Uterus (tissue), 2 donors: ENCODE results near the gene TNFRSF9.

ENCODE experiments used
- POLR2A ChIP-seq, 2 donors: fragments of 450-650 bp; IDR thresholded peaks; one replicate each; pipeline ENCODE4 v1.6.1; 2016; ENCODE audit warnings: antibody characterized with exemption in 2 of 2, mild to moderate bottlenecking in 1 of 2, moderate library complexity in 1 of 2
- TF ChIP-seq, protein P1 (sequence below), 4 experiments: fragments of 200-600 bp in 2 of 4; fragments of 450-650 bp in 2 of 4; sonication (generic) in 2 of 4; IDR thresholded peaks; one replicate each; pipeline ENCODE4 v1.5.1; 2016 to 2019; ENCODE audit warnings: antibody characterized with exemption in 4 of 4, mild to moderate bottlenecking in 2 of 4, moderate library complexity in 1 of 4

DNA sequence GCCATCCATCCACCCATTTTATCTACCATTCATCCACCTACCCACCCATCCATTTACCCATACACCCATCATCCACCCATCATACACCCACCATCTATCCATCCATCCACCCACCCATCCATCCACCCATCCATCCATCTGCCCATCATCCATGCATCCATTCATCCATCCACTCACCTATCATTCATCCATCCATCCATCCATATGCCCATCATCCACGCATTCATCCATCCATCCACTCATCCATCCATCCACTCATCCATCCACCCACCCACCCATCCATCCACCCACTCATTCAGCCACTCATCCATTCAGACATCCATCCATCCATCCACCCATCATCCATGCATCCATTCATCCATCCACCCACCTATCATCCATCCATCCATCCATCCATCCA lies 55.9 kb downstream of the TNFRSF9 start:
- TF ChIP-seq, protein P1, sequence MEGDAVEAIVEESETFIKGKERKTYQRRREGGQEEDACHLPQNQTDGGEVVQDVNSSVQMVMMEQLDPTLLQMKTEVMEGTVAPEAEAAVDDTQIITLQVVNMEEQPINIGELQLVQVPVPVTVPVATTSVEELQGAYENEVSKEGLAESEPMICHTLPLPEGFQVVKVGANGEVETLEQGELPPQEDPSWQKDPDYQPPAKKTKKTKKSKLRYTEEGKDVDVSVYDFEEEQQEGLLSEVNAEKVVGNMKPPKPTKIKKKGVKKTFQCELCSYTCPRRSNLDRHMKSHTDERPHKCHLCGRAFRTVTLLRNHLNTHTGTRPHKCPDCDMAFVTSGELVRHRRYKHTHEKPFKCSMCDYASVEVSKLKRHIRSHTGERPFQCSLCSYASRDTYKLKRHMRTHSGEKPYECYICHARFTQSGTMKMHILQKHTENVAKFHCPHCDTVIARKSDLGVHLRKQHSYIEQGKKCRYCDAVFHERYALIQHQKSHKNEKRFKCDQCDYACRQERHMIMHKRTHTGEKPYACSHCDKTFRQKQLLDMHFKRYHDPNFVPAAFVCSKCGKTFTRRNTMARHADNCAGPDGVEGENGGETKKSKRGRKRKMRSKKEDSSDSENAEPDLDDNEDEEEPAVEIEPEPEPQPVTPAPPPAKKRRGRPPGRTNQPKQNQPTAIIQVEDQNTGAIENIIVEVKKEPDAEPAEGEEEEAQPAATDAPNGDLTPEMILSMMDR (IDR thresholded peaks at IDR 0.05): no peak
- TF ChIP-seq POLR2A (IDR thresholded peaks at IDR 0.05): no peak
